HK-2 (cell line): ENCODE measurements around the gene VPS45.
A peak's percentile ranks its signal among the peaks of the same experiment; 100 is the strongest.

Experiments used
- DNase-seq: peaks from one replicate; pipeline ENCODE4 v3.0.0-alpha.2; 2018; ENCODE audit not compliant: unreplicated experiment

Gene VPS45

DNA sequence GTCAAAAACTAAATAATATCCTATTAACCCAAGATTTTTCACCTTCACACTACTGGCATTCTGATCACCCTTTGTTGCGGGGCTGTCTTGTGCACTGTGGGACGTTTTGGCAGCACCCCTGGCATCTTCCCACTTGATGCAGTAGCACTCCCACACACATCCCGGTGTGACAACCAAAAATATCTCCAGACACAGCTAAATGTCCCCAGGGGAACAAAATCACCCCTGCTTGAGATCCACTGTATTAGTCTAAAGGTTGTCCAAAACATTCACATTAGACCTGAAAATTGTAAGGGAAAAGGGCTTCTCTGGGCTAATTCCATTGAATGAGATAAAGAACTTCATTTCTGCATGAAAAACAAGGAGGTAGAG lies 120.0 kb downstream of the VPS45 start:
- DNase-seq = no peak

DNA sequence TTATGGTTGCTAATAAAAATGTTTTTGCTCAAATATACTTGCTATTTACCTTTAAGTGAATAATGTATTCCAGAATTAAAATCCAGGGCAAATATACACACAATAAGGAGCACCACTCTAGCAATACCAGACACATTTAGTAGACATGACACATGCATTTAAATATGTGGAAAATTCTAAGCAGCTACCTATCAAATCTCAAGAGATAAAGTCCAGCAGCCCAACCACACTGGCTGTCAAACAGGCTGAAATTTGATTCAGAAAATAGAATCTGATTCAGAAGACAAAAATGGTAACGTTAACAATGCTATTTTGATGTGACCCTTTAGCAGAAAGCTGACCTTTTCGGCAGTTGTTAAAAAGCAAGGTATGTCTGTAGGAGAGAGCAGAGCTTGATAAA lies 124.4 kb downstream of the VPS45 start:
- peak; percentile 10 for DNase-seq

DNA sequence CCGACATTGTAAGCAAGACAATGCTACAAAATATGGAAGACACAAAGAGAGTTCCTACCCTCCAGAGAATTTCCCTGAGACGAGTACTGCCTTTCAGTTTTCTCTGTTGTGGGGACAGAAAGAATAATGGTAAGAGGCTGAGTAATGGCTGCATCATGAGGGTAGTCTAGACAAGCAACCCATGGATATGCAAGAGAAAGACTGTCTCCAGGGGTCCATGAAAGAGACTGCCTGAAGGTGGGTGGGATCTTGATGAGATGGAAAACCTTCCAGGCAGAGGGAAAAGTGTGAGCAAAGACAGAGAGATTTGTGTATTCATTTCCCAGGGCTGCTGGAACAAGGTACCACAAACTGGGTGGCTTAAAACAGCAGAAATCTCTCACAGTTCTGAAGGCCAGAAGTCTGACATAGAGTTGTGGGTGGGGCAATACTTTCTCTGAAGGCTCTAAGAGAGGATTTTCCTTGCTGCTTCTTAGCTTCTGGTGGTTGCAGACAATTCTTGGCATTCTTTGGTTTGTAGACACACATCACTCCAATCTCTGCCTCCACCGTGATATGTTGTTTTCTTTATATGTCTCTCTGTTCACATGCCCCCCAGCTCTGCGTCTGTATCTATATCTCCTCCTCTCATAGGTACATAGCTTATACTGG lies 126.9 kb downstream of the VPS45 start:
- DNase-seq = no peak
